Peyer's patch (tissue), 4 donors: ENCODE data around the gene ARHGAP11B.
"Not testable (repeated sequence)": the region's sequence is repeated elsewhere in the genome, so short reads cannot be mapped to it uniquely, and the experiment has no call there.

Experiments
- POLR2A ChIP-seq, 2 donors: fragments of 450-650 bp; IDR thresholded peaks; one replicate each; pipeline ENCODE4 v1.5.1; 2017; ENCODE audit warnings: antibody characterized with exemption in 2 of 2, mild to moderate bottlenecking in 2 of 2, moderate library complexity in 2 of 2
- TF ChIP-seq, protein P1 (sequence below), 6 experiments: fragments of 450-650 bp in 4 of 6; fragments of 200-600 bp in 2 of 6; sonication (generic) in 1 of 6; IDR thresholded peaks; one replicate each; pipeline ENCODE4 v1.5.1; 2017 to 2019; ENCODE audit warnings: antibody characterized with exemption in 6 of 6, mild to moderate bottlenecking in 3 of 6, moderate library complexity in 1 of 6

DNA sequence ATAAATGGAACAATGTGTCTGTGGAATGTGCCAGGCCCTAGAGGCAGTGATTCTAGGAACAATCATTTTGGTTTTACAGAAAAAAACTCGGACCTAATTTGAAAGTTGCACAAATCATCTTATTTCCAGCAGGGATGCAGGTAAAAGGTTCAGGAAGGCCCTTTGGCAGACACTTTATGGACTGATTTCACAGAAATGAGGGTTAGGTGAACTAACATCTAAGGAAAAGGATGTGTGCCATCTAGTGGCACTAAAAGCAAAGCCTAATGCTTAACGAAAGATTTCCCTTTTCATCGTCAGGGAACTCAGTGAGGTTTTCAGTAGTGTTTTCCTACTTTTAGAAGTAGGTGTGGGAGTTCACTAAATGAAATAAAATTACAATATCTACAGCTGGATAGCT is 4.6 kb upstream of the ARHGAP11B start:
- TF ChIP-seq, protein P1, sequence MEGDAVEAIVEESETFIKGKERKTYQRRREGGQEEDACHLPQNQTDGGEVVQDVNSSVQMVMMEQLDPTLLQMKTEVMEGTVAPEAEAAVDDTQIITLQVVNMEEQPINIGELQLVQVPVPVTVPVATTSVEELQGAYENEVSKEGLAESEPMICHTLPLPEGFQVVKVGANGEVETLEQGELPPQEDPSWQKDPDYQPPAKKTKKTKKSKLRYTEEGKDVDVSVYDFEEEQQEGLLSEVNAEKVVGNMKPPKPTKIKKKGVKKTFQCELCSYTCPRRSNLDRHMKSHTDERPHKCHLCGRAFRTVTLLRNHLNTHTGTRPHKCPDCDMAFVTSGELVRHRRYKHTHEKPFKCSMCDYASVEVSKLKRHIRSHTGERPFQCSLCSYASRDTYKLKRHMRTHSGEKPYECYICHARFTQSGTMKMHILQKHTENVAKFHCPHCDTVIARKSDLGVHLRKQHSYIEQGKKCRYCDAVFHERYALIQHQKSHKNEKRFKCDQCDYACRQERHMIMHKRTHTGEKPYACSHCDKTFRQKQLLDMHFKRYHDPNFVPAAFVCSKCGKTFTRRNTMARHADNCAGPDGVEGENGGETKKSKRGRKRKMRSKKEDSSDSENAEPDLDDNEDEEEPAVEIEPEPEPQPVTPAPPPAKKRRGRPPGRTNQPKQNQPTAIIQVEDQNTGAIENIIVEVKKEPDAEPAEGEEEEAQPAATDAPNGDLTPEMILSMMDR (IDR thresholded peaks at IDR 0.05), result not testable (repeated sequence)
- TF ChIP-seq POLR2A (IDR thresholded peaks at IDR 0.05), result not testable (repeated sequence)
